Stimulated activated CD4-positive, alpha-beta T cell treated with anti-CD3 and anti-CD28 coated beads, Interleukin-1b, Interleukin-23, amount 100 ng/mL, for 4 hours (primary cell): ENCODE results near the gene RINL.
A peak's percentile ranks its signal among the peaks of the same experiment; 100 is the strongest.
"Not testable (repeated sequence)": the region's sequence is repeated elsewhere in the genome, so short reads cannot be mapped to it uniquely, and the experiment has no call there.

Experiments
- DNase-seq, 2 donors: peaks; one replicate each; pipeline ENCODE4 v3.0.0-alpha.2; 2020; ENCODE audit warnings: low read depth in 2 of 2

The RINL gene

GRCh38 chr19:38904581-38905539 is 26.8 kb upstream of the RINL start:
- DNase-seq: no peak

- no peak for DNase-seq
These were observed 23.6 kb upstream of the RINL start for GRCh38 chr19:38901683-38902082.

GRCh38 chr19:38900743-38901190 is 22.7 kb upstream of the RINL start:
- no peak for DNase-seq

GRCh38 chr19:38900202-38900629 is 22.1 kb upstream of the RINL start:
- no peak for DNase-seq

- DNase-seq: peak; percentile 91 to 95
These were observed 21.5 kb upstream of the RINL start, which contains the start of the genes NFKBIB and SIRT2 for GRCh38 chr19:38899447-38900201. Gene NFKBIB, plus strand, starts transcription at chr19:38899969. Its CDS starts 64 bp downstream, at chr19:38900033. Gene SIRT2, minus strand, starts transcription at chr19:38899618. Its CDS starts 97 bp downstream, at chr19:38899521.

- no peak for DNase-seq
These were observed 20.8 kb upstream of the RINL start for GRCh38 chr19:38898788-38899446.

- DNase-seq: no peak
These were observed 16.9 kb upstream of the RINL start for GRCh38 chr19:38894968-38895367.

GRCh38 chr19:38893341-38893771 is 15.3 kb upstream of the RINL start:
- no peak for DNase-seq

GRCh38 chr19:38892841-38893240 is 14.8 kb upstream of the RINL start:
- DNase-seq: no peak

GRCh38 chr19:38891771-38892170 is 13.7 kb upstream of the RINL start:
- DNase-seq: no peak

GRCh38 chr19:38890686-38891085 is 12.6 kb upstream of the RINL start:
- DNase-seq: no peak

GRCh38 chr19:38889803-38890202 is 11.7 kb upstream of the RINL start:
- DNase-seq: no peak

- DNase-seq: no peak
These were observed 10.8 kb upstream of the RINL start for GRCh38 chr19:38888876-38889275.

GRCh38 chr19:38884691-38885090 is 6.6 kb upstream of the RINL start:
- not testable (repeated sequence) for DNase-seq

GRCh38 chr19:38883286-38883685 is 5.2 kb upstream of the RINL start:
- DNase-seq: no peak

GRCh38 chr19:38880882-38881609 is 3.0 kb upstream of the RINL start:
- no peak for DNase-seq

GRCh38 chr19:38880076-38880881 is 2.2 kb upstream of the RINL start:
- no peak for DNase-seq

GRCh38 chr19:38879400-38879751 is 1.3 kb upstream of the RINL start:
- DNase-seq: no peak

- DNase-seq: no peak
These were observed 712 bp upstream of the RINL start for GRCh38 chr19:38878575-38879399.
